Measurements from ENCODE around the gene PRSS3.

DNA sequence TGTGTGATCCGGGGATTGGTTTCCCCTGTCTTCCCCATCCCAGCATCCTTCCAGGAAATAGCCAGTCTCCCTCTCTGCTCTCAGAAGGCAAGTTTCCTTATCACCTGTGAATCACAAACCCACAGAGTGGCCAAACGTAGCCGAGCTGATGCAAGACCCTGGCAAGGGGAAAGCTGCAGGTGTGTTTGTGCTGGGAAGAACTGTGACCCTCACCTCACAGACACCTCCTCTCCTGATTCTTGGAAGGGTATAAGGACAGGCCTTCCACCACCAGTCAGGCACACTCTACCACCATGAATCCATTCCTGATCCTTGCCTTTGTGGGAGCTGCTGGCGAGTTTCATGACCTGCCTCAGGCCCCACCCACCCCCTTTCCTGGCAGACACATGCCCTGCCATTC, at the start of gene PRSS3:
- TF ChIP-seq, protein P1, sequence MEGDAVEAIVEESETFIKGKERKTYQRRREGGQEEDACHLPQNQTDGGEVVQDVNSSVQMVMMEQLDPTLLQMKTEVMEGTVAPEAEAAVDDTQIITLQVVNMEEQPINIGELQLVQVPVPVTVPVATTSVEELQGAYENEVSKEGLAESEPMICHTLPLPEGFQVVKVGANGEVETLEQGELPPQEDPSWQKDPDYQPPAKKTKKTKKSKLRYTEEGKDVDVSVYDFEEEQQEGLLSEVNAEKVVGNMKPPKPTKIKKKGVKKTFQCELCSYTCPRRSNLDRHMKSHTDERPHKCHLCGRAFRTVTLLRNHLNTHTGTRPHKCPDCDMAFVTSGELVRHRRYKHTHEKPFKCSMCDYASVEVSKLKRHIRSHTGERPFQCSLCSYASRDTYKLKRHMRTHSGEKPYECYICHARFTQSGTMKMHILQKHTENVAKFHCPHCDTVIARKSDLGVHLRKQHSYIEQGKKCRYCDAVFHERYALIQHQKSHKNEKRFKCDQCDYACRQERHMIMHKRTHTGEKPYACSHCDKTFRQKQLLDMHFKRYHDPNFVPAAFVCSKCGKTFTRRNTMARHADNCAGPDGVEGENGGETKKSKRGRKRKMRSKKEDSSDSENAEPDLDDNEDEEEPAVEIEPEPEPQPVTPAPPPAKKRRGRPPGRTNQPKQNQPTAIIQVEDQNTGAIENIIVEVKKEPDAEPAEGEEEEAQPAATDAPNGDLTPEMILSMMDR (optimal IDR thresholded peaks at IDR 0.05 in 1 of 3, IDR thresholded peaks at IDR 0.05 in 1 of 3, conservative IDR thresholded peaks at IDR 0.05 in 1 of 3; ENCODE audit: extremely low read depth in 1 of 3, insufficient read depth in 2 of 3, low read length in 3 of 3) = no peak
- TF ChIP-seq EZH2 (IDR thresholded peaks at IDR 0.05; ENCODE audit: low read length) = no peak
